CD4-positive, alpha-beta T cell treated with Interleukin-2 at 100 ng/mL for 4 hours (primary cell): Measurements from ENCODE around the gene NUCKS1.
A peak's percentile ranks its signal among the peaks of the same experiment; 100 is the strongest.
"Not testable (repeated sequence)": the region's sequence is repeated elsewhere in the genome, so short reads cannot be mapped to it uniquely, and the experiment has no call there.

Experiments
- DNase-seq: peaks from one replicate; pipeline ENCODE4 v3.0.0-alpha.2; 2020; ENCODE audit warnings: low spot score

The NUCKS1 gene

GRCh38 chr1:205729945-205730610, 19.9 kb downstream of the NUCKS1 start:
- no peak for DNase-seq

- no peak for DNase-seq
Measured at GRCh38 chr1:205726619-205727125, 23.3 kb downstream of the NUCKS1 start.

DNA sequence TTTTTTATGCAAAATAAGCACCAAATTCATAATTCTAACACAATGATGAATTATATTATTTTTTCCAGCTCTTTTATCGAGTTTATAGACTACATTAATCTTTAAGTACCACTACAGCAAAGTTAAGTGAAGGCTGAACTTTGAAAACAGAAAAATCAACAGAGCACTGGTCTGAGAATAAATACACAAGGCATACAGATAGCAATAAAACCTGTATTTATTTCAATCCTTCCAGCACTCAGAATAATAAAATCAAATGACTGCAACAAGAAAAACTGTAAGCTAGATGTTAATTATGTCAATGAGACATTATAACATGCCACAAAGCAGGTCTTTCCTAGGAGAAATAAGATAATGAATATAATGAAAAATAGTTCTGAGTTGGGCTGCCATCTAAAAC, 24.5 kb downstream of the NUCKS1 start:
- DNase-seq, result no peak

GRCh38 chr1:205720740-205721139, 29.2 kb downstream of the NUCKS1 start:
- DNase-seq, result not testable (repeated sequence)

DNA sequence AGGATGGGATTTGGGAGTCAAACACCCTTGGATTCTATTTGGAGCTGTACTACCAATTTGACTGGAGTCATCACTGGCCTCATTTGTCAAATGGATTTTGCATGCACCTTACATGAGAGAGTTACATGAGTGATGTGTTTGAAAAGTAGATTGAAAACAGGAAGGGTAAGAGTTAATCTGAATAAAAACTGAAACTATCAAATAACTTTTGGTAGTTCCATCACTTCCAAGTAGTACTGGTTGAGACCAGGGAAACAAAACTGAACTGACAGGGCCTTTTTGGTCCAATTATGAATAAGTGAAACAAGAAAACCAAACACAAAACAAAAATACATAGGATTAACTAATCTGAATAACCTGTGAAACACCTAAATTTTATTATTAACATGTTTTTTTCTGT, 30.2 kb downstream of the NUCKS1 start:
- no peak for DNase-seq

DNA sequence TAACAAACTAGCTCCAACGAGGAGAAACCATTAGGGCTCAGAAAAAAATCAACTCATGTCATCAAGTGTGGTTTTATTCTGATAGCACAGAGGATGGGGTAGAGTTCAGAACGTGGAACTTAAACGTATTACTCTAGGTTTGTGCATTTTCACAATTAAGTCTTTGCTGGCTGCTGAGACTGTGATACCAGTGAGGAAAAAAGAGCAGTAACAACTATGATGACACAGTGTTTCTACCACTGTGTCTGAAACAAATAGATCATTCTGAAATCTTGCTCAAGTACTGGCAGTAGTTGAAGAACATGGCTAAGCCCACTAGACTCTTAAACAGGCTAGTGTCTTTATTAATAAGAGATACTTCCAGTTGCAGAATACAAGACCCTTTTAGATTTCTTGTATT, 31.0 kb downstream of the NUCKS1 start:
- DNase-seq, result no peak

GRCh38 chr1:205716371-205717132, 33.4 kb downstream of the NUCKS1 start:
- no peak for DNase-seq

GRCh38 chr1:205715628-205716027, 34.4 kb downstream of the NUCKS1 start:
- DNase-seq, result no peak

DNA sequence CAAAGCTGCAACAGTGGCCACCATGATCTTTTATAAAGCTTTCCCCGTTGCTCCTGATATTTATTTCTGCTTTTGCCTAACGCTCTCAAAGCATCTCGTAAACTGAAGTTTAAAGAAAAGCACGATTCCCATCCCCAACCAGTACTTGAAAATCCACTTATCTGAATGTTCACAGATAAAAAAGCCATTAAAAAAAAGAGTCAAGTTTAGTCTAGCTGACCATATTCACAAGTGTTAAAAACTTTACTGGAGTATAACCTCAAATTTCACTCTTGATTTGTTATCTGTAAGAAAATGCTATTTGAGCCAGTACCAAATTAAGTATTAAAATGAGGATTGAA, 35.1 kb downstream of the NUCKS1 start:
- DNase-seq, result no peak

GRCh38 chr1:205714190-205714905, 35.6 kb downstream of the NUCKS1 start:
- no peak for DNase-seq

GRCh38 chr1:205711105-205712048, 38.6 kb downstream of the NUCKS1 start:
- peak; percentile 80 for DNase-seq

DNA sequence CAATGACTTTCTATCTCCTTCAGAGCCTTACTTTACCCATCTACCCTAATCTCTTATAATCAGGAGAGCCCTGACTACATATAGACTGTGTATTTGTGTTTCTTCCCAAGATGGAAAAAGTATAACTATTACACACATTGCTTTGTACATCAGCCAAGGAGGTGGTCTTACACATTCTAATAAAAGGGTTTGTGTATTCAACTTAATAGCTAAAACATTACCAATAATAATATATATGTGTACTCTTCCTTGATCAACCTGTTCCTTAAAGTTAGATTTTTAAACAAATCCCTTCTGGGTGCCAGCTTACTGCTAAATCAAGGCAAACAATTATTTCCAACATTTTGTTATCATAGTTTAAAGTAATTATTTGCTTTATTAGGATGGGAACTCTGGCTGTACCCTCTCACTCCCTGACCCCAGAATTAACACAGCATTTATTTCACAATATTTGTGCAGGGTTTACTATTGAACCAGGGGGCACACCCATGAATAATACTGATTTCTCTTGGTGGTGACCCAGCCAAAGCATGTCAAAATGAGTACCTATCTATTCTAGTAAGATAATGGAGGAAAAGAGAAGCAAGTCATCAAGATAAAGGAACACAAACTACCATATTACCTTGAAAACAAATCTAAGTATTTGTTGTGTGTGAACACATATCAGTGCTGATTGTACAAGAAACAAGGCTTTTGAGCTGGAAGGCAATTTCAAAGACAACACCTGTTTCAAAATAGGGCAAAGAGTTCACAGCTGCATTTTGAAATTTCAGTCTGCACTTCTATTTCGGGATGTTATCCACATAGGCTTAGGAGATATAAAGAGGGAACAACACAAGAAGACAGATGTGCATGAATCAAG, 39.5 kb downstream of the NUCKS1 start:
- no peak for DNase-seq

GRCh38 chr1:205709640-205710039, 40.3 kb downstream of the NUCKS1 start:
- no peak for DNase-seq

GRCh38 chr1:205709059-205709398, 41.0 kb downstream of the NUCKS1 start:
- no peak for DNase-seq

DNA sequence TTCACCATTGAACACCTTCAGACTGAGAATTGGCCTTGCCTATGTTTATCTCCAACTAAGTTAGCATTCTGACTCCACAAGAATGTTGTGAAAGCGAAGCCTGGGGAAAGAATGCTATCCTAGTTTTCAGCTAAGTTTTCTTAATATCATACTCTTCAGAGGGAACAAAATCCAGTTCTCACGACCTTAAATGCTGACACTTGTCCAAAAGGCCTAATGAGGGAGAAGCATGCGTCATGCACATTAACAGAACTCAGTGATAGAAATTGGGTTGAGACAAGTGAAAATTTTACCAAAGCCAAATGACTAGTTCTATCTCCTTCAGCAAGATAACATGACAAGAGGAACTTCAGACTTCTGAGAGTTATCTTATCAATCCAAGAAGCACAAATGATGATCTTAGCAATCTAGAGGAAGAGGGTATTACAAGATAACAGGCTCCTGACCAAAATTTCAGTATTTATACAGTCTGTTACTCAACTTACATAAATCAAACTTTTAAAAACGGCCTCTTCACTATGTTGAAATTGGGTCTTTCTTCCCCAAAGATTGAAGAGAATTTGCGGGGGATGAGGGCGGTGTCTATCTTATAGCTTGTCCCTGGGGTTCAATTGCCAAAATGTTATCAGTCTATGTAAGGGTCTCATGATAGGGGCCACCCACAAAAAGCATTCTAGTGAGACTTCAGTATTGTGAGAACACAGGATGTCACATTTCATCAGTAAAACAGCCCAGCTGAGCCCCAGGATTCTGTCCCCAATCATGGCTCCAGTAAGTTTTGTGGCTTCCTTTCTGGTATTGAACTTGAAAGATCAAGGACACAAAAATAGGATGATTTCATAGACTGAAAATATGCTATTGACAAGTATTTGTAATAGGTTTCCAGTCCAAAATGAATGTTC, 43.1 kb downstream of the NUCKS1 start:
- no peak for DNase-seq

DNA sequence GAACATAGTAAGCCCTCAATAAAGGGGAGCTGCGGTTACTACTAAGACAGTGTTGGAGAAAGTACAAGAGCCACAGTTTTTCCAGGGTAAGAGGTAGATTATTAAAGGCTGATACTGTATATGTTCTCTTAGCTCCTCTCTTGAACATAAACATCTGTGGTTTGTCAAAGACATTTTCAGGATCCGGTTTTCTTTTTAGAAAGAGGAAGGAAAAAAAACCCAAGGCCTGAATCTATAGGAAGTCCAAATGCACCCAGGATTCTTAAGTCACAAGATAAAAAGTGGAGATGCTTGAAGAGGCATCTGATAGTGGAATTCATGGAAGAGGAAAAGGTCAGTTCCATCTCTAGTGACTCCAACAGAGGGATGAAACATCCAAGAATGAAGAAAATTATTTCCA, 45.1 kb downstream of the NUCKS1 start:
- no peak for DNase-seq

DNA sequence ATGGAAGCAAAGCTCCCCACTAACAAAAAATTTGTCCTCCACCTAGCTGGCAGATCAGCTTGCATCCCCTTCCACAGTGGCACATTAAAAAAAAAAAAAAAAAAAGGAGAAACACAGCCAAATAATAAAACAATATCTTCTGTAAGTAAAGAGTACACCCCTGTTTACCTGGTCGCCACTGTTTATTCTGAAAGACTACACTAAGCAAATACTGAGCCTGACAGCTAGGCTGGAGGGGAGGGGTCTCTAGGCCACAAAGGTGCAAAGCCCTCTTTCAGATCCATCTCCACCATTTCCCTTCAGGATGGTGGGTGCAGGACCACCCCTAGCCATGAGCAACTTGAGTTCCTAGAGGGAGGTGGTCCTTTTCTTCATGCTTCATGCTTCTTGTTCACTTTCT, 46.9 kb downstream of the NUCKS1 start:
- no peak for DNase-seq

DNA sequence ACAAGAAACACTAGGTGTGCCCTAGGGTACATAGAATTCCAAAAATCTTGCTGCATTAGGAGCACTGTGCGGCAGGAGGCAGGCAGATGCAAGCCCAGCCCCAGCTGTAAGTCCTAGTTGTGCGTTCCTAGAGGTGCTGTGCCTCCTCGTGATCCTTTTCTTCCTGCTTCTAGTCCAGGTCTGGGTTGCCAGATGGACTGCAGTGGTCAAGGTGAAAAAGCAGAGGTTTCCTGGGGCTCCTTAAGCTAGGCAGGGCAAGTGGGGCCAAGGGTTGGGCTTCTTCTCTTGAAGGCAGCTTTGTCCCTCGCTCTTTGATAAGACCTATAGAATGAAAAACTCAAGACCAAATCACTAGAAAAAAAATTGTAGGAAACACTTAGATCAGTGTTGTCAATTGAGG, 48.1 kb downstream of the NUCKS1 start:
- no peak for DNase-seq

DNA sequence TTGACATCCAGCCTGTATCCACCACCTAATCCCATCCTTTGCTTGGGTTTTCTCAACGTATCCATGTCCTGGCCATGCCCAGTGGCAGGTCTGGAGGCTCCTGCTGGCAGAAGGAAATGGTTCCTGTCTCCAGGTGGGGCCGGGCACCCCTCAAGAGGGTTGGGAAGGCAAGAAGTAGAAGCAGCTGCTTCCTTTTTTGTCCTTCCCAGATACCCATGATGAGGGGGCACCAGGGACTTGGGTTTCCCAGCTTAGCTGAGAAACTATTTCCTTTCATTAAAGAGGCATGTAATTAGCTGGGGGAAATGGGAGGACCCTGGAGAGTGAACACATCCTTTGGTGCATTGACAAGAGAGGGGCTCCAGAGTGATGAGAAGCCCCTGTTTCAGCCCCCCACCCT, 48.6 kb downstream of the NUCKS1 start:
- no peak for DNase-seq

DNA sequence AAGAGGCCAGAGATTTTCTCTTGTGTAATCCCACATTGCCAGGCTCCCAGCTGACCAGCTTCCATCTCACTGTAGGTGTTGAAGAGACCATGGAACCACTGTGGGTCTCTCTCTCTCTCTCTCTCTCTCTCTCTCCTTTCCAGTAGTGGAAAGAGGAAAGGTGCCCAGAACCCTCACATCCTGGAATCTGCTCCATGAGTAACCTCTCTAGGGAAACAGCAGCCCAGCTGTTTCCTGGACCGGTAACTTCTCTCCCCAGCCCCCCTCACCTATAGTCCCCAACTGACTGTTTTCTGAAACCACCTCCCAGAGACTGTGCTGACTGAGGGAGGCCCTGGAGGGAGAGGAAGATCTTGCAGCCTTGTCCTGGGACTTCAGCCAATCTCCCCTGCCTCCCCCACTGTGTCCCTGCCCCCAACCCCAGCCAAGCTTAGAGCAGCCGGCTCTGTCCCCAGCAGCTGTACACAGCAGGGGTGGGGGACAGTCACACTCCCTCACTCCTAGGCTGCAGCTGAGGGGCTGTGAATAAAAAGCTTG, 49.0 kb downstream of the NUCKS1 start:
- no peak for DNase-seq
